Stimulated activated CD4-positive, alpha-beta T cell treated with anti-CD3 and anti-CD28 coated beads, TNF-alpha, amount 100 ng/mL, for 24 hours (primary cell): ENCODE results near the gene PRXL2C.
"Not testable (repeated sequence)": the region's sequence is repeated elsewhere in the genome, so short reads cannot be mapped to it uniquely, and the experiment has no call there.

Experiments used
- DNase-seq, 3 experiments: peaks; one replicate each; pipeline ENCODE4 v3.0.0-alpha.2; 2020; ENCODE audit warnings: low read depth in 3 of 3

Gene PRXL2C

GRCh38 chr9:96649620-96650324, 5.3 kb downstream of the PRXL2C start:
- no peak for DNase-seq

GRCh38 chr9:96646081-96646991, 8.8 kb downstream of the PRXL2C start:
- DNase-seq = no peak

GRCh38 chr9:96644137-96644536, 11.0 kb downstream of the PRXL2C start:
- no peak for DNase-seq

- no peak for DNase-seq
These were observed 13.6 kb downstream of the PRXL2C start for GRCh38 chr9:96641514-96641913.

- no peak for DNase-seq
These were observed 16.3 kb downstream of the PRXL2C start for GRCh38 chr9:96638606-96639364.

GRCh38 chr9:96636368-96636767, 18.7 kb downstream of the PRXL2C start:
- DNase-seq = no peak

- DNase-seq = not testable (repeated sequence)
These were observed 21.5 kb downstream of the PRXL2C start for GRCh38 chr9:96633579-96633978.

GRCh38 chr9:96626912-96627311, 28.2 kb downstream of the PRXL2C start:
- no peak for DNase-seq

- DNase-seq = no peak
These were observed 33.5 kb downstream of the PRXL2C start for GRCh38 chr9:96621618-96622017.

- DNase-seq = no peak
These were observed 34.3 kb downstream of the PRXL2C start for GRCh38 chr9:96620832-96621269.

GRCh38 chr9:96620181-96620514, 35.0 kb downstream of the PRXL2C start:
- DNase-seq = no peak

- DNase-seq = peak; percentile 60 to 78 (median 65)
These were observed 35.5 kb downstream of the PRXL2C start, which contains the start of gene CDC14B for GRCh38 chr9:96619491-96620180. TSS of gene CDC14B (minus strand) at chr9:96619843. CDS start at chr9:96619378, 465 bp downstream.

- DNase-seq = no peak
These were observed 36.0 kb downstream of the PRXL2C start for GRCh38 chr9:96619124-96619465.

GRCh38 chr9:96618209-96619123, 36.7 kb downstream of the PRXL2C start:
- peak in 1 of 3 experiments; percentile 10 for DNase-seq

- DNase-seq = no peak
These were observed 37.5 kb downstream of the PRXL2C start for GRCh38 chr9:96617439-96618185.

GRCh38 chr9:96616817-96617438, 38.2 kb downstream of the PRXL2C start:
- no peak for DNase-seq

GRCh38 chr9:96615411-96615810, 39.7 kb downstream of the PRXL2C start:
- no peak for DNase-seq

GRCh38 chr9:96614664-96615063, 40.5 kb downstream of the PRXL2C start:
- not testable (repeated sequence) for DNase-seq

GRCh38 chr9:96612966-96613589, 42.0 kb downstream of the PRXL2C start:
- DNase-seq = no peak
